ENCODE measurements around the gene ZMYM2. TPM values are rescaled to one million over a fixed set of nuclear protein-coding genes. Genes with fewer than 3 reads are reported as not detected.

The ZMYM2 gene
- total RNA-seq, 4 donors from 2014 or later, result 33.4 to 91.1 (median 63.6) TPM

GRCh38 chr13:20051366-20051765, 92.8 kb downstream of the ZMYM2 start:
- Histone ChIP-seq H3K9me3 (no peaks in the 10 kb centered on the region), H3K27ac (no peak overlapping the region), H3K4me3 (no peak overlapping the region), H3K27me3 (no peaks in the 10 kb centered on the region), H3K4me1 (peaks cover 0 to 11% (median 0%) of the 10 kb centered on the region in 4 donors), H3K36me3 (peaks cover 0 to 21% (median 0%) of the 10 kb centered on the region in 4 donors)
- intact Hi-C loops (cut with DNase I; ENCODE audit: low total_unique reads) (no loop called here), in situ Hi-C loops (cut with MboI; ENCODE audit: low pct_ligation_motif_present in 1 of 4, low pct_unique_long_range_greater_than_20kb in 1 of 4, low sequenced_read_pairs in 3 of 4) (no loop called here)
- WGBS, 2 donors (ENCODE audit: low coverage in 1 of 2), result 80 to 90% methylated on average over 6 of the region's 6 CpGs
- no peak for TF ChIP-seq POLR2A (IDR thresholded peaks at IDR 0.05)
- TF ChIP-seq EP300 (IDR thresholded peaks at IDR 0.05; ENCODE audit: low read depth), result no peak
- TF ChIP-seq POLR2AphosphoS5 (IDR thresholded peaks at IDR 0.05), result no peak
- no peak for TF ChIP-seq CTCF (IDR thresholded peaks at IDR 0.05)
- no peak for DNase-seq

GRCh38 chr13:20053016-20053415, 94.5 kb downstream of the ZMYM2 start:
- Histone ChIP-seq H3K4me3 (no peak overlapping the region), H3K27me3 (no peaks in the 10 kb centered on the region), H3K4me1 (peaks cover 0 to 11% (median 0%) of the 10 kb centered on the region in 4 donors), H3K36me3 (peaks cover 0 to 21% (median 2%) of the 10 kb centered on the region in 4 donors), H3K27ac (no peak overlapping the region), H3K9me3 (no peaks in the 10 kb centered on the region)
- 57 to 85% methylated on average over 1 to 3 of the region's 3 CpGs for WGBS, 2 donors (ENCODE audit: low coverage in 1 of 2)
- intact Hi-C loops (cut with DNase I; ENCODE audit: low total_unique reads), result no loop called here
- in situ Hi-C loops (cut with MboI; ENCODE audit: low pct_ligation_motif_present in 1 of 4, low pct_unique_long_range_greater_than_20kb in 1 of 4, low sequenced_read_pairs in 3 of 4), result no loop called here
- no peak for TF ChIP-seq POLR2AphosphoS5 (IDR thresholded peaks at IDR 0.05)
- TF ChIP-seq CTCF (IDR thresholded peaks at IDR 0.05), result no peak
- no peak for TF ChIP-seq POLR2A (IDR thresholded peaks at IDR 0.05)
- TF ChIP-seq EP300 (IDR thresholded peaks at IDR 0.05; ENCODE audit: low read depth), result no peak
- no peak for DNase-seq

- WGBS, 2 donors (ENCODE audit: low coverage in 1 of 2), result 95 to 96% methylated on average over 2 of the region's 2 CpGs
- peaks cover 0 to 21% (median 3%) of the 10 kb centered on the region in 4 donors for H3K36me3 ChIP-seq
- no peak for DNase-seq
- H3K4me1 ChIP-seq, result peaks cover 0 to 11% (median 0%) of the 10 kb centered on the region in 4 donors
- in situ Hi-C loops (cut with MboI; ENCODE audit: low pct_ligation_motif_present in 1 of 4, low pct_unique_long_range_greater_than_20kb in 1 of 4, low sequenced_read_pairs in 3 of 4), result no loop called here
- no peak for TF ChIP-seq EP300 (IDR thresholded peaks at IDR 0.05; ENCODE audit: low read depth)
- no peak for TF ChIP-seq POLR2A (IDR thresholded peaks at IDR 0.05)
- no peak for TF ChIP-seq CTCF (IDR thresholded peaks at IDR 0.05)
- TF ChIP-seq POLR2AphosphoS5 (IDR thresholded peaks at IDR 0.05), result no peak
- H3K9me3 ChIP-seq, result no peaks in the 10 kb centered on the region
- intact Hi-C loops (cut with DNase I; ENCODE audit: low total_unique reads), result no loop called here
- H3K27me3 ChIP-seq, result no peaks in the 10 kb centered on the region
- no peak overlapping the region for H3K27ac ChIP-seq
- H3K4me3 ChIP-seq, result no peak overlapping the region
These were observed 95.4 kb downstream of the ZMYM2 start for GRCh38 chr13:20053891-20054290.

GRCh38 chr13:20054586-20054985, 96.1 kb downstream of the ZMYM2 start:
- intact Hi-C loops (cut with DNase I; ENCODE audit: low total_unique reads), result no loop called here
- Histone ChIP-seq H3K36me3 (peaks cover 0 to 28% (median 7%) of the 10 kb centered on the region in 4 donors), H3K9me3 (no peaks in the 10 kb centered on the region), H3K27me3 (no peaks in the 10 kb centered on the region), H3K4me1 (peaks cover 0 to 4% (median 0%) of the 10 kb centered on the region in 4 donors), H3K27ac (no peak overlapping the region), H3K4me3 (no peak overlapping the region)
- TF ChIP-seq POLR2AphosphoS5 (IDR thresholded peaks at IDR 0.05), result no peak
- no peak for TF ChIP-seq POLR2A (IDR thresholded peaks at IDR 0.05)
- TF ChIP-seq EP300 (IDR thresholded peaks at IDR 0.05; ENCODE audit: low read depth), result no peak
- no peak for TF ChIP-seq CTCF (IDR thresholded peaks at IDR 0.05)
- in situ Hi-C loops (cut with MboI; ENCODE audit: low pct_ligation_motif_present in 1 of 4, low pct_unique_long_range_greater_than_20kb in 1 of 4, low sequenced_read_pairs in 3 of 4), result no loop called here
- 98 to 100% methylated on average over 2 of the region's 2 CpGs for WGBS, 2 donors (ENCODE audit: low coverage in 1 of 2)
- DNase-seq, result no peak
